HepG2 (cell line): ENCODE results near the gene OVCH1. TPM values are rescaled to one million over a fixed set of nuclear protein-coding genes. Genes with fewer than 3 reads are reported as not detected.

ENCODE experiments used
- ARID4A ChIP-seq: sonication (generic); formaldehyde crosslinking; IDR thresholded peaks from 2 replicates; pipeline ENCODE4 v1.5.0; 2020; ENCODE audit warnings: mild to moderate bottlenecking, missing genetic modification reagents, borderline replicate concordance
- EEA1 ChIP-seq: sonication (generic); formaldehyde crosslinking; IDR thresholded peaks from 2 replicates; pipeline ENCODE4 v1.5.1; 2020; ENCODE audit warnings: mild to moderate bottlenecking, missing genetic modification reagents, borderline replicate concordance
- ELF1 ChIP-seq: sonication (generic); formaldehyde crosslinking; IDR thresholded peaks from 2 replicates; pipeline ENCODE4 v1.4.0; 2020; ENCODE audit warnings: missing genetic modification reagents
- HOXA7 ChIP-seq: sonication (generic); formaldehyde crosslinking; IDR thresholded peaks from 2 replicates; pipeline ENCODE4 v1.8.1; 2022; ENCODE audit warnings: mild to moderate bottlenecking, missing genetic modification reagents, moderate library complexity
- MAZ ChIP-seq, 2 experiments: sonication (generic) in 1 of 2; formaldehyde crosslinking in 1 of 2; IDR thresholded peaks; 2 replicates each; pipeline versions ENCODE4 v1.5.0 to v1.6.1; 2012 to 2020; ENCODE audit warnings: low read depth in 2 of 2, mild to moderate bottlenecking in 2 of 2, borderline replicate concordance in 1 of 2, improper control_type of control experiment in 1 of 2, low read length in 1 of 2, missing genetic modification reagents in 1 of 2, moderate library complexity in 1 of 2
- PHF21A ChIP-seq: sonication (generic); formaldehyde crosslinking; IDR thresholded peaks from 2 replicates; pipeline ENCODE4 v1.5.0; 2020; ENCODE audit warnings: mild to moderate bottlenecking, missing genetic modification reagents
- RNF219 ChIP-seq: sonication (generic); formaldehyde crosslinking; IDR thresholded peaks from 2 replicates; pipeline ENCODE4 v1.5.0; 2020; ENCODE audit warnings: mild to moderate bottlenecking, missing genetic modification reagents
- ZBTB3 ChIP-seq: sonication (generic); formaldehyde crosslinking; IDR thresholded peaks from 2 replicates; pipeline ENCODE4 v1.4.0; 2020; ENCODE audit warnings: low read depth, mild to moderate bottlenecking, moderate library complexity, missing genetic modification reagents, borderline replicate concordance
- ZFP36L1 ChIP-seq: sonication (generic); formaldehyde crosslinking; IDR thresholded peaks from 2 replicates; pipeline ENCODE4 v1.8.0; 2022; ENCODE audit warnings: mild to moderate bottlenecking, missing genetic modification reagents, moderate library complexity
- ZNF101 ChIP-seq: sonication (generic); formaldehyde crosslinking; IDR thresholded peaks from 2 replicates; pipeline ENCODE4 v1.4.0; 2020; ENCODE audit warnings: mild to moderate bottlenecking, low read depth, missing genetic modification reagents, borderline replicate concordance
- ZNF260 ChIP-seq: sonication (generic); formaldehyde crosslinking; IDR thresholded peaks from 2 replicates; pipeline ENCODE4 v1.4.0; 2020; ENCODE audit warnings: missing genetic modification reagents, low read depth, mild to moderate bottlenecking, borderline replicate concordance
- ZNF432 ChIP-seq: sonication (generic); formaldehyde crosslinking; IDR thresholded peaks from 2 replicates; pipeline ENCODE4 v1.5.0; 2020; ENCODE audit warnings: missing genetic modification reagents, mild to moderate bottlenecking, borderline replicate concordance
- polyA plus RNA-seq, 8 experiments: library from polyadenylated mRNA; depleted of rRNA in 3 of 8; stranded (reverse) in 7 of 8; unstranded in 1 of 8; fragments of >200 nt; fragmentation: Illumina TruSeq in 4 of 8; extraction: Trizol in 4 of 8; gene quantifications; 2 replicates each; pipeline versions ENCODE4 v1.2.1 to v1.2.3, GENCODE V29; 2011 to 2016; ENCODE audit warnings: low read depth in 4 of 8, missing spikeins in 1 of 8, mixed read lengths in 1 of 8; ENCODE audit not compliant: insufficient read depth in 1 of 8
- total RNA-seq, 5 experiments: library from RNA; depleted of rRNA; stranded (reverse); fragments of >200 nt; fragmentation: Illumina TruSeq; extraction: Trizol; gene quantifications; 2 replicates each; pipeline ENCODE4 v1.2.3, GENCODE V29; 2016; ENCODE audit warnings: low read depth in 1 of 5
- TF ChIP-seq, protein P1 (sequence below): sonication (generic); formaldehyde crosslinking; IDR thresholded peaks from 2 replicates; pipeline ENCODE4 v1.4.0; 2020; ENCODE audit warnings: mild to moderate bottlenecking, missing genetic modification reagents
- TF ChIP-seq, protein P2 (sequence below): IDR thresholded peaks from 2 replicates; pipeline ENCODE4 v1.6.1; 2018; ENCODE audit warnings: missing genetic modification reagents, mild to moderate bottlenecking, missing compliant biosample characterization
- TF ChIP-seq, protein P3 (sequence below): IDR thresholded peaks from 2 replicates; pipeline ENCODE4 v1.6.1; 2012; ENCODE audit warnings: low read depth, low read length, improper control_type of control experiment

The OVCH1 gene
- total and polyA plus RNA-seq, 2 of the 13 experiments (the other 11 are each of a cell fraction or from before 2014, with no cell fraction given): not detected

DNA sequence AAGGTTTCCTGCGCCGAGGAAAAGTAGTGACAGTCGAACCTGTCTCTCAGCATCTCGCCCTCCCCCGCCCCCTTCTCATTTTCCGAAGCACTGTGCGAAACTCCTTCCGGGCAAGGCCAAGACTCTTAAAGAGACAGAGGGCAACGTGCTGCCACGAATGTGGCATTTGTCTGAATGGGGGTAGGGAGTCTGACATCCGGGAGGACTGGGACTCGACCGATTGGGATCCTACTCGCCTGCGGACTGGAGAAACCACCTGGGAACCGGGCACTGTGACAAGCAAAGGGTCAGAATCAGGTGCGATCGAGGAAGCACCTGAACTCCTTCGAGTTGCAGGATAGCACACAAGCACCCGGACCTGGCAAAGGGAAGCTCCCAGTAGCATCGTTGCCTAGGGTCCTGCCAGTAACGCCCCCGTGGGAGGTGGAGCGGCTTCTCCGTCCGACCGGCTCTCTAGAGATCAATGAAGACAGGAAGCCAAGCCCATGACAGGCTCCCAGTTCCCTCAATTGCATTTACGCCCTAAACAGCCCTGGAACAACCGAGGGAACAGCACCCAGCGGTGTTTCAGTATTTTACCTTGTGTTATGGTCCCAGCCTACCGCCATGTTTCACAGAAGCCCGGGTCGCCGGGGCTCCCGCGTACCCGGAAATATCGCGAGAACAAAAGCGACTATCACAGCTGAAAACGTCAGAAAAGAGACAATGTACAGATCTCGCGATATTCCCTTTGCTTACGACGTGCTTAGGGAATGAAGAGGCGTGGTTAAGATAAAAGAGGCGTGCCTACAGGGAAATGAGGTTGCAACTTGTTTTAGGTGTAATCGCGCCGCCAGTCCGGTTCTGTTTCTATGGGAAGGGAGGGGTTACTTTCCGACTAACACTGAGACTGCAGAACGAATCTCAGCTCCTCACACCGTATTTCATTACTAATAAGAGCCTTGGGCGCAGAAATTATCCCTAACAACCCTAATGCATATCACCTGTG is 116.7 kb downstream of the OVCH1 start, which contains the start of gene ERGIC2 (continued):
- TF ChIP-seq, protein P1, sequence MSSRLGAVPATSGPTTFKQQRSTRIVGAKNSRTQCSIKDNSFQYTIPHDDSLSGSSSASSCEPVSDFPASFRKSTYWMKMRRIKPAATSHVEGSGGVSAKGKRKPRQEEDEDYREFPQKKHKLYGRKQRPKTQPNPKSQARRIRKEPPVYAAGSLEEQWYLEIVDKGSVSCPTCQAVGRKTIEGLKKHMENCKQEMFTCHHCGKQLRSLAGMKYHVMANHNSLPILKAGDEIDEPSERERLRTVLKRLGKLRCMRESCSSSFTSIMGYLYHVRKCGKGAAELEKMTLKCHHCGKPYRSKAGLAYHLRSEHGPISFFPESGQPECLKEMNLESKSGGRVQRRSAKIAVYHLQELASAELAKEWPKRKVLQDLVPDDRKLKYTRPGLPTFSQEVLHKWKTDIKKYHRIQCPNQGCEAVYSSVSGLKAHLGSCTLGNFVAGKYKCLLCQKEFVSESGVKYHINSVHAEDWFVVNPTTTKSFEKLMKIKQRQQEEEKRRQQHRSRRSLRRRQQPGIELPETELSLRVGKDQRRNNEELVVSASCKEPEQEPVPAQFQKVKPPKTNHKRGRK (CRISPR knock-in tag): no peak
- TF ChIP-seq ARID4A (CRISPR knock-in tag) (peak; percentile 82), ZNF260 (CRISPR knock-in tag) (no peak), ZFP36L1 (no peak), ZBTB3 (CRISPR knock-in tag) (no peak), EEA1 (CRISPR knock-in tag) (peak; percentile 81; the same call in 1 of the 2 replicates), RNF219 (CRISPR knock-in tag) (no peak), HOXA7 (CRISPR knock-in tag) (no peak), MAZ (IDR thresholded peaks at IDR 0.05; ENCODE audit: borderline replicate concordance, low read depth, low read length) (no peak), MAZ (CRISPR knock-in tag; IDR thresholded peaks at IDR 0.05; ENCODE audit: low read depth) (no peak), ZNF432 (CRISPR knock-in tag) (no peak), ZNF101 (no peak), PHF21A (CRISPR knock-in tag) (peak; percentile 45; the same call in 1 of the 2 replicates), ELF1 (peak; percentile 72)
- TF ChIP-seq, protein P2, sequence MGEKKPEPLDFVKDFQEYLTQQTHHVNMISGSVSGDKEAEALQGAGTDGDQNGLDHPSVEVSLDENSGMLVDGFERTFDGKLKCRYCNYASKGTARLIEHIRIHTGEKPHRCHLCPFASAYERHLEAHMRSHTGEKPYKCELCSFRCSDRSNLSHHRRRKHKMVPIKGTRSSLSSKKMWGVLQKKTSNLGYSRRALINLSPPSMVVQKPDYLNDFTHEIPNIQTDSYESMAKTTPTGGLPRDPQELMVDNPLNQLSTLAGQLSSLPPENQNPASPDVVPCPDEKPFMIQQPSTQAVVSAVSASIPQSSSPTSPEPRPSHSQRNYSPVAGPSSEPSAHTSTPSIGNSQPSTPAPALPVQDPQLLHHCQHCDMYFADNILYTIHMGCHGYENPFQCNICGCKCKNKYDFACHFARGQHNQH: no peak; the same call in 1 of the 2 replicates
- TF ChIP-seq, protein P3, sequence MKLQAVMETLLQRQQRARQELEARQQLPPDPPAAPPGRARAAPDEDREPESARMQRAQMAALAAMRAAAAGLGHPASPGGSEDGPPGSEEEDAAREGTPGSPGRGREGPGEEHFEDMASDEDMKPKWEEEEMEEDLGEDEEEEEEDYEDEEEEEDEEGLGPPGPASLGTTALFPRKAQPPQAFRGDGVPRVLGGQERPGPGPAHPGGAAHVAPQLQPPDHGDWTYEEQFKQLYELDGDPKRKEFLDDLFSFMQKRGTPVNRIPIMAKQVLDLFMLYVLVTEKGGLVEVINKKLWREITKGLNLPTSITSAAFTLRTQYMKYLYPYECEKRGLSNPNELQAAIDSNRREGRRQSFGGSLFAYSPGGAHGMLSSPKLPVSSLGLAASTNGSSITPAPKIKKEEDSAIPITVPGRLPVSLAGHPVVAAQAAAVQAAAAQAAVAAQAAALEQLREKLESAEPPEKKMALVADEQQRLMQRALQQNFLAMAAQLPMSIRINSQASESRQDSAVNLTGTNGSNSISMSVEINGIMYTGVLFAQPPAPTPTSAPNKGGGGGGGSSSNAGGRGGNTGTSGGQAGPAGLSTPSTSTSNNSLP: no peak; the same call in 1 of the 2 replicates
